ENCODE measurements around the gene HSF5.

HSF5 gene

GRCh38 chr17:58415371-58416055 lies 72.7 kb downstream of the HSF5 start:
- Mint-ChIP-seq H3K4me1 (peaks cover 15% of the 10 kb centered on the region), H3K36me3 (peaks cover 2% of the 10 kb centered on the region), H3K27ac (no peak overlapping the region), H3K4me3 (no peak overlapping the region), H3K9me3 (no peaks in the 10 kb centered on the region), H3K27me3 (no peaks in the 10 kb centered on the region)

GRCh38 chr17:58414596-58414997 lies 73.6 kb downstream of the HSF5 start:
- Mint-ChIP-seq H3K27me3 (no peaks in the 10 kb centered on the region), H3K36me3 (peaks cover 2% of the 10 kb centered on the region), H3K4me3 (no peak overlapping the region), H3K9me3 (no peaks in the 10 kb centered on the region), H3K27ac (no peak overlapping the region), H3K4me1 (peaks cover 15% of the 10 kb centered on the region)

- H3K27me3 Mint-ChIP-seq, result no peaks in the 10 kb centered on the region
- H3K4me3 Mint-ChIP-seq, result no peak overlapping the region
- peaks cover 2% of the 10 kb centered on the region for H3K36me3 Mint-ChIP-seq
- peaks cover 15% of the 10 kb centered on the region for H3K4me1 Mint-ChIP-seq
- H3K9me3 Mint-ChIP-seq, result no peaks in the 10 kb centered on the region
- no peak overlapping the region for H3K27ac Mint-ChIP-seq
These were observed 74.5 kb downstream of the HSF5 start for GRCh38 chr17:58413684-58414083.

GRCh38 chr17:58412961-58413586 lies 75.1 kb downstream of the HSF5 start:
- H3K4me3 Mint-ChIP-seq, result no peak overlapping the region
- peaks cover 2% of the 10 kb centered on the region for H3K36me3 Mint-ChIP-seq
- H3K27me3 Mint-ChIP-seq, result no peaks in the 10 kb centered on the region
- no peak overlapping the region for H3K27ac Mint-ChIP-seq
- peaks cover 11% of the 10 kb centered on the region for H3K4me1 Mint-ChIP-seq
- no peaks in the 10 kb centered on the region for H3K9me3 Mint-ChIP-seq

- Mint-ChIP-seq H3K27ac (no peak overlapping the region), H3K4me1 (peaks cover 2% of the 10 kb centered on the region), H3K27me3 (no peaks in the 10 kb centered on the region), H3K9me3 (no peaks in the 10 kb centered on the region), H3K36me3 (peaks cover 2% of the 10 kb centered on the region), H3K4me3 (no peak overlapping the region)
These were observed 76.0 kb downstream of the HSF5 start for GRCh38 chr17:58412064-58412703.

- H3K27ac Mint-ChIP-seq, result no peak overlapping the region
- H3K36me3 Mint-ChIP-seq, result peaks cover 2% of the 10 kb centered on the region
- no peaks in the 10 kb centered on the region for H3K27me3 Mint-ChIP-seq
- no peaks in the 10 kb centered on the region for H3K4me1 Mint-ChIP-seq
- no peak overlapping the region for H3K4me3 Mint-ChIP-seq
- no peaks in the 10 kb centered on the region for H3K9me3 Mint-ChIP-seq
These were observed 76.8 kb downstream of the HSF5 start for GRCh38 chr17:58411408-58411894.

- Mint-ChIP-seq H3K36me3 (no peaks in the 10 kb centered on the region), H3K27ac (no peak overlapping the region), H3K4me3 (no peak overlapping the region), H3K27me3 (no peaks in the 10 kb centered on the region), H3K9me3 (no peaks in the 10 kb centered on the region), H3K4me1 (no peaks in the 10 kb centered on the region)
These were observed 77.3 kb downstream of the HSF5 start for GRCh38 chr17:58410714-58411407.

GRCh38 chr17:58409432-58409831 lies 78.8 kb downstream of the HSF5 start:
- Mint-ChIP-seq H3K27ac (no peak overlapping the region), H3K4me1 (no peaks in the 10 kb centered on the region), H3K9me3 (no peaks in the 10 kb centered on the region), H3K36me3 (no peaks in the 10 kb centered on the region), H3K27me3 (no peaks in the 10 kb centered on the region), H3K4me3 (no peak overlapping the region)

- no peaks in the 10 kb centered on the region for H3K9me3 Mint-ChIP-seq
- H3K4me3 Mint-ChIP-seq, result no peak overlapping the region
- H3K27me3 Mint-ChIP-seq, result no peaks in the 10 kb centered on the region
- no peaks in the 10 kb centered on the region for H3K36me3 Mint-ChIP-seq
- peaks cover 8% of the 10 kb centered on the region for H3K4me1 Mint-ChIP-seq
- no peak overlapping the region for H3K27ac Mint-ChIP-seq
These were observed 84.9 kb downstream of the HSF5 start for GRCh38 chr17:58403311-58403710.

- Mint-ChIP-seq H3K27me3 (no peaks in the 10 kb centered on the region), H3K36me3 (no peaks in the 10 kb centered on the region)
These were observed 85.5 kb downstream of the HSF5 start for GRCh38 chr17:58402679-58403078.

GRCh38 chr17:58402047-58402446 lies 86.2 kb downstream of the HSF5 start:
- peaks cover 8% of the 10 kb centered on the region for H3K4me1 Mint-ChIP-seq
- H3K9me3 Mint-ChIP-seq, result no peaks in the 10 kb centered on the region
- no peak overlapping the region for H3K27ac Mint-ChIP-seq
- H3K27me3 Mint-ChIP-seq, result no peaks in the 10 kb centered on the region
- no peaks in the 10 kb centered on the region for H3K36me3 Mint-ChIP-seq
- no peak overlapping the region for H3K4me3 Mint-ChIP-seq

More at GRCh38 chr17:58402679-58403078, 85.5 kb downstream of the HSF5 start:
- Mint-ChIP-seq H3K4me3 (no peak overlapping the region), H3K27ac (no peak overlapping the region), H3K4me1 (peaks cover 8% of the 10 kb centered on the region), H3K9me3 (no peaks in the 10 kb centered on the region)

- no peaks in the 10 kb centered on the region for H3K27me3 Mint-ChIP-seq
These were observed 86.9 kb downstream of the HSF5 start for GRCh38 chr17:58401287-58401686.

GRCh38 chr17:58400826-58401225 lies 87.4 kb downstream of the HSF5 start:
- Mint-ChIP-seq H3K9me3 (no peaks in the 10 kb centered on the region), H3K27ac (no peak overlapping the region), H3K27me3 (no peaks in the 10 kb centered on the region), H3K4me1 (peaks cover 8% of the 10 kb centered on the region), H3K4me3 (no peak overlapping the region), H3K36me3 (no peaks in the 10 kb centered on the region)

More at GRCh38 chr17:58401287-58401686, 86.9 kb downstream of the HSF5 start:
- Mint-ChIP-seq H3K9me3 (no peaks in the 10 kb centered on the region), H3K4me1 (peaks cover 8% of the 10 kb centered on the region), H3K4me3 (no peak overlapping the region), H3K27ac (no peak overlapping the region), H3K36me3 (no peaks in the 10 kb centered on the region)

- H3K4me3 Mint-ChIP-seq, result no peak overlapping the region
These were observed 88.2 kb downstream of the HSF5 start for GRCh38 chr17:58399974-58400373.

GRCh38 chr17:58398574-58399266 lies 89.5 kb downstream of the HSF5 start:
- peaks cover 8% of the 10 kb centered on the region for H3K4me1 Mint-ChIP-seq
- no peak overlapping the region for H3K4me3 Mint-ChIP-seq

More at GRCh38 chr17:58399974-58400373, 88.2 kb downstream of the HSF5 start:
- Mint-ChIP-seq H3K4me1 (peaks cover 8% of the 10 kb centered on the region), H3K27me3 (no peaks in the 10 kb centered on the region), H3K27ac (no peak overlapping the region), H3K36me3 (no peaks in the 10 kb centered on the region), H3K9me3 (no peaks in the 10 kb centered on the region)

More at GRCh38 chr17:58398574-58399266, 89.5 kb downstream of the HSF5 start:
- H3K36me3 Mint-ChIP-seq, result no peaks in the 10 kb centered on the region
- no peak overlapping the region for H3K27ac Mint-ChIP-seq
- no peaks in the 10 kb centered on the region for H3K9me3 Mint-ChIP-seq
- H3K27me3 Mint-ChIP-seq, result no peaks in the 10 kb centered on the region
